ENCODE results near the gene PUS3. TPM values are rescaled to one million over a fixed set of nuclear protein-coding genes. Genes with fewer than 3 reads are reported as not detected.

The PUS3 gene
- total RNA-seq, 4 donors from 2014 or later: 9.0 to 34.7 (median 17.9) TPM

- intact Hi-C loops (cut with DNase I): no loop called here
- no peak overlapping the region for H3K4me3 ChIP-seq (replicated peaks in 1 of 3)
- H3K36me3 ChIP-seq: no peaks in the 10 kb centered on the region
Observed at GRCh38 chr11:125934473-125934872, 31.5 kb upstream of the PUS3 start.

GRCh38 chr11:125933030-125933813, 30.2 kb upstream of the PUS3 start:
- 78 to 81% methylated on average over 12 of the region's 12 CpGs for WGBS, 2 donors
- Histone ChIP-seq H3K27me3 (no peaks in the 10 kb centered on the region), H3K4me3 (replicated peaks in 1 of 3) (no peak overlapping the region), H3K9me3 (no peaks in the 10 kb centered on the region), H3K36me3 (no peaks in the 10 kb centered on the region), H3K27ac (no peak overlapping the region), H3K4me1 (peaks cover 0 to 12% of the 10 kb centered on the region in 2 donors)
- intact Hi-C loops (cut with DNase I): no loop called here
- DNase-seq: no peak
- TF ChIP-seq POLR2A (IDR thresholded peaks at IDR 0.05) (no peak), CTCF (IDR thresholded peaks at IDR 0.05) (no peak)

More at GRCh38 chr11:125934473-125934872, 31.5 kb upstream of the PUS3 start:
- Histone ChIP-seq H3K9me3 (no peaks in the 10 kb centered on the region), H3K27me3 (no peaks in the 10 kb centered on the region), H3K27ac (no peak overlapping the region), H3K4me1 (peaks cover 0 to 22% of the 10 kb centered on the region in 2 donors)
- no peak for DNase-seq
- TF ChIP-seq CTCF (IDR thresholded peaks at IDR 0.05): no peak
- no peak for TF ChIP-seq POLR2A (IDR thresholded peaks at IDR 0.05)
- 95 to 98% methylated on average over 8 of the region's 8 CpGs for WGBS, 2 donors

GRCh38 chr11:125932301-125932700, 29.3 kb upstream of the PUS3 start:
- TF ChIP-seq POLR2A (IDR thresholded peaks at IDR 0.05): no peak
- no peak for TF ChIP-seq CTCF (IDR thresholded peaks at IDR 0.05)
- 90 to 95% methylated on average over 9 of the region's 9 CpGs for WGBS, 2 donors
- peaks cover 0 to 8% of the 10 kb centered on the region in 2 donors for H3K4me1 ChIP-seq
- no peak overlapping the region for H3K4me3 ChIP-seq (replicated peaks in 1 of 3)
- no peaks in the 10 kb centered on the region for H3K9me3 ChIP-seq
- H3K36me3 ChIP-seq: no peaks in the 10 kb centered on the region
- H3K27ac ChIP-seq: no peak overlapping the region
- intact Hi-C loops (cut with DNase I): no loop called here
- DNase-seq: no peak
- no peaks in the 10 kb centered on the region for H3K27me3 ChIP-seq

GRCh38 chr11:125931668-125932067, 28.7 kb upstream of the PUS3 start:
- no peaks in the 10 kb centered on the region for H3K36me3 ChIP-seq
- 74 to 76% methylated on average over 6 of the region's 6 CpGs for WGBS, 2 donors
- peak overlapping the region in 1 of 3 donors; percentile 3 for H3K27ac ChIP-seq

More at GRCh38 chr11:125931668-125932067, 28.7 kb upstream of the PUS3 start:
- DNase-seq: no peak
- intact Hi-C loops (cut with DNase I): no loop called here
- Histone ChIP-seq H3K4me3 (replicated peaks in 1 of 3) (no peak overlapping the region), H3K27me3 (no peaks in the 10 kb centered on the region), H3K4me1 (peaks cover 0 to 8% of the 10 kb centered on the region in 2 donors), H3K9me3 (no peaks in the 10 kb centered on the region)
- TF ChIP-seq POLR2A (IDR thresholded peaks at IDR 0.05) (no peak), CTCF (IDR thresholded peaks at IDR 0.05) (no peak)

All from thyroid gland (tissue), 4 donors.